Suprapubic skin (tissue), 3 donors: ENCODE results near the gene CHST5.

Experiments used
- EP300 ChIP-seq: sonication (generic); formaldehyde crosslinking; IDR thresholded peaks from one replicate; pipeline ENCODE4 v1.6.1; 2017; ENCODE audit warnings: antibody characterized with exemption
- POLR2A ChIP-seq, 2 donors: fragments of 450-650 bp; IDR thresholded peaks; one replicate each; pipeline ENCODE4 v1.6.1; 2017; ENCODE audit warnings: antibody characterized with exemption in 2 of 2, mild to moderate bottlenecking in 2 of 2, moderate library complexity in 2 of 2
- TF ChIP-seq, protein P1 (sequence below), 2 donors: fragments of 200-600 bp in 1 of 2; fragments of 450-650 bp in 1 of 2; sonication (generic) in 1 of 2; IDR thresholded peaks; one replicate each; pipeline ENCODE4 v1.5.1; 2016 to 2019; ENCODE audit warnings: antibody characterized with exemption in 2 of 2, mild to moderate bottlenecking in 1 of 2, moderate library complexity in 1 of 2

DNA sequence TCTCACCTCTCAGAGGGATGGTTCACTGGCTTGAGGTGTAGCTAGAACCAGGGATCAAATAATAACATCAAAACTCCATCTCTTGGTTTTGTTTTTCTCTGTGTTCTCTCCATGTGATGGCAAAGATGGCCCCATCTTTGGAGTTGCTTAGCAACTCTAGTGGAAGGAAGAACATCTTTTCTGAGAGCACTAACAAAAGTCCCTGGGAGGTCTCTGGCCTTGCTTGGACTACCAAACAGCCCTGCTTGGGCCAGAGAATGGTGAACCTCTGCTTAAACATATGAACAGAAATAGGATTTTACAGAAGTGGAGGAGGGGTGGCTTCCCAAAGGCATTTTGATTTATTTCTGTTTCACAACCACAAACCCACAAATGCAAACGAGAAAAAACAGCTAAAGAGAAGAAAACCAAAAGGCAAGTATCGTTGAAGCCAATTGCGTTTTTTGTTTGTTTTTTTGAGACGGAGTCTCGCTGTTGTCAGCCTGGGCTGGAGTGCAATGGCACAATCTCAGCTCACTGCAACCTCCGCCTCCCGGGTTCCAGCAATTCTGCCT, 43.5 kb upstream of the CHST5 start:
- TF ChIP-seq, protein P1, sequence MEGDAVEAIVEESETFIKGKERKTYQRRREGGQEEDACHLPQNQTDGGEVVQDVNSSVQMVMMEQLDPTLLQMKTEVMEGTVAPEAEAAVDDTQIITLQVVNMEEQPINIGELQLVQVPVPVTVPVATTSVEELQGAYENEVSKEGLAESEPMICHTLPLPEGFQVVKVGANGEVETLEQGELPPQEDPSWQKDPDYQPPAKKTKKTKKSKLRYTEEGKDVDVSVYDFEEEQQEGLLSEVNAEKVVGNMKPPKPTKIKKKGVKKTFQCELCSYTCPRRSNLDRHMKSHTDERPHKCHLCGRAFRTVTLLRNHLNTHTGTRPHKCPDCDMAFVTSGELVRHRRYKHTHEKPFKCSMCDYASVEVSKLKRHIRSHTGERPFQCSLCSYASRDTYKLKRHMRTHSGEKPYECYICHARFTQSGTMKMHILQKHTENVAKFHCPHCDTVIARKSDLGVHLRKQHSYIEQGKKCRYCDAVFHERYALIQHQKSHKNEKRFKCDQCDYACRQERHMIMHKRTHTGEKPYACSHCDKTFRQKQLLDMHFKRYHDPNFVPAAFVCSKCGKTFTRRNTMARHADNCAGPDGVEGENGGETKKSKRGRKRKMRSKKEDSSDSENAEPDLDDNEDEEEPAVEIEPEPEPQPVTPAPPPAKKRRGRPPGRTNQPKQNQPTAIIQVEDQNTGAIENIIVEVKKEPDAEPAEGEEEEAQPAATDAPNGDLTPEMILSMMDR (IDR thresholded peaks at IDR 0.05) = no peak
- no peak for TF ChIP-seq EP300
- TF ChIP-seq POLR2A (IDR thresholded peaks at IDR 0.05) = no peak
